IMR-90 (cell line): Measurements from ENCODE around the gene TMTC1. TPM values are rescaled to one million over a fixed set of nuclear protein-coding genes. Genes with fewer than 3 reads are reported as not detected.

ENCODE experiments used
- ATAC-seq: fragments of 200-7000 bp; cut with Tn5 transposase; 2 replicates; pipeline ENCODE4 v1.9.1; 2020; ENCODE audit warnings: low read depth, mild to moderate bottlenecking, moderate library complexity
- BruUV-seq: library from RNA; stranded (reverse); fragments of 400-500 nt; replicated peaks from 2 replicates; lab custom pipeline; 2021; lab: Mats Ljungman, UMichigan
- CTCF ChIA-PET: fragments of 300-600 bp; formaldehyde crosslinking; extraction: SDS; loops from one replicate; lab custom pipeline; 2021; ENCODE audit warnings: antibody characterized with exemption; lab: Yijun Ruan, JAX
- POLR2A ChIA-PET: fragments of 300-600 bp; sonication (Branson Sonifier 250); formaldehyde crosslinking; loops from one replicate; lab custom pipeline; 2022; ENCODE audit warnings: antibody characterized with exemption; ENCODE audit not compliant: unreplicated experiment; lab: Charles Lee
- DNase-seq: peaks from one replicate; pipeline ENCODE4 v3.0.0; 2013
- H2AFZ ChIP-seq: replicated peaks from 2 replicates; pipeline ENCODE3; 2013; ENCODE audit warnings: low read length, mild to moderate bottlenecking; ENCODE audit not compliant: poor library complexity
- H2AK5ac ChIP-seq: 2 replicates; pipeline ENCODE4 v1.6.1; 2013; ENCODE audit warnings: low read depth, low read length, inconsistent platforms
- H2AK9ac ChIP-seq: replicated peaks from 2 replicates; pipeline ENCODE3; 2013; ENCODE audit warnings: mild to moderate bottlenecking, low read depth, low read length, moderate library complexity; ENCODE audit not compliant: poor library complexity
- H2BK120ac ChIP-seq: 2 replicates; pipeline ENCODE4 v1.6.1; 2013; ENCODE audit warnings: low read depth, low read length, inconsistent platforms
- H2BK15ac ChIP-seq: 3 replicates; pipeline ENCODE4 v1.6.1; 2013; ENCODE audit warnings: low read depth, low read length, inconsistent platforms
- H2BK20ac ChIP-seq: 2 replicates; pipeline ENCODE4 v1.6.1; 2013; ENCODE audit warnings: low read depth, mild to moderate bottlenecking, inconsistent platforms, low read length, moderate library complexity
- H2BK5ac ChIP-seq: 2 replicates; pipeline ENCODE4 v1.6.1; 2013; ENCODE audit warnings: mild to moderate bottlenecking, low read depth, low read length, inconsistent platforms; ENCODE audit not compliant: poor library complexity, severe bottlenecking
- H3K14ac ChIP-seq: replicated peaks from 2 replicates; pipeline ENCODE4 v1.6.1; 2013; ENCODE audit warnings: low read depth, low read length, inconsistent platforms
- H3K18ac ChIP-seq: 2 replicates; pipeline ENCODE4 v1.6.1; 2013; ENCODE audit warnings: low read depth, low read length, control low read depth
- H3K23ac ChIP-seq: 2 replicates; pipeline ENCODE4 v1.6.1; 2013; ENCODE audit warnings: low read depth, low read length, inconsistent platforms
- H3K27ac ChIP-seq: 2 replicates; pipeline ENCODE4 v1.5.1; 2013; ENCODE audit warnings: mild to moderate bottlenecking, control low read depth, low read length; ENCODE audit not compliant: insufficient read depth
- H3K27me3 ChIP-seq: 2 replicates; pipeline ENCODE4 v1.6.1; 2013; ENCODE audit warnings: low read length; ENCODE audit not compliant: control insufficient read depth, insufficient read depth
- H3K36me3 ChIP-seq: 2 replicates; pipeline ENCODE4 v1.6.1; 2013; ENCODE audit warnings: low read length, mixed read lengths; ENCODE audit not compliant: control insufficient read depth, insufficient read depth
- H3K4ac ChIP-seq: 2 replicates; pipeline ENCODE4 v1.6.1; 2013; ENCODE audit warnings: low read depth, low read length, inconsistent platforms
- H3K4me1 ChIP-seq: 2 replicates; pipeline ENCODE4 v1.6.1; 2013; ENCODE audit warnings: low read length, mixed read lengths; ENCODE audit not compliant: control insufficient read depth, insufficient read depth
- H3K4me2 ChIP-seq: 2 replicates; pipeline ENCODE4 v1.6.1; 2013; ENCODE audit warnings: low read depth, mild to moderate bottlenecking, control low read depth, low read length, moderate library complexity
- H3K4me3 ChIP-seq: 2 replicates; pipeline ENCODE4 v1.5.1; 2013; ENCODE audit warnings: low read depth, mild to moderate bottlenecking, control low read depth, low read length, moderate library complexity; ENCODE audit not compliant: insufficient read depth
- H3K56ac ChIP-seq: 2 replicates; pipeline ENCODE4 v1.6.1; 2013; ENCODE audit warnings: low read length, inconsistent platforms; ENCODE audit not compliant: insufficient read depth; ENCODE audit errors: extremely low read depth
- H3K79me1 ChIP-seq, 2 experiments: 2 replicates each; pipeline ENCODE4 v1.6.1; 2013; ENCODE audit warnings: low read length in 2 of 2, inconsistent platforms in 1 of 2, low read depth in 1 of 2
- H3K9ac ChIP-seq: 2 replicates; pipeline ENCODE4 v1.6.1; 2013; ENCODE audit warnings: low read depth, low read length, control low read depth
- H3K9me1 ChIP-seq: 2 replicates; pipeline ENCODE4 v1.6.1; 2013; ENCODE audit warnings: low read length, inconsistent platforms; ENCODE audit not compliant: insufficient read depth
- H3K9me3 ChIP-seq: 2 replicates; pipeline ENCODE4 v1.6.1; 2013; ENCODE audit warnings: low read length; ENCODE audit not compliant: control insufficient read depth, insufficient read depth
- H4K20me1 ChIP-seq: 2 replicates; pipeline ENCODE4 v1.6.1; 2013; ENCODE audit warnings: low read length, inconsistent platforms; ENCODE audit not compliant: insufficient read depth
- H4K5ac ChIP-seq: 2 replicates; pipeline ENCODE4 v1.6.1; 2013; ENCODE audit warnings: mild to moderate bottlenecking, low read depth, low read length, control low read depth
- H4K8ac ChIP-seq, 2 experiments: 2 replicates each; pipeline ENCODE4 v1.6.1; 2013; ENCODE audit warnings: low read depth in 2 of 2, low read length in 2 of 2, control low read depth in 1 of 2, inconsistent platforms in 1 of 2
- H4K91ac ChIP-seq: 2 replicates; pipeline ENCODE4 v1.6.1; 2013; ENCODE audit warnings: low read depth, low read length, inconsistent platforms; ENCODE audit not compliant: insufficient read depth
- BHLHE40 ChIP-seq: fragments of 150-350 bp; IDR thresholded peaks from 2 replicates; pipeline ENCODE4 v1.6.1; 2016; ENCODE audit warnings: mild to moderate bottlenecking, low read depth, low read length
- CEBPB ChIP-seq: IDR thresholded peaks from 2 replicates; pipeline ENCODE4 v1.6.1; 2012; ENCODE audit warnings: low read depth, low read length, improper control_type of control experiment
- CHD1 ChIP-seq: IDR thresholded peaks from 2 replicates; pipeline ENCODE4 v1.6.1; 2012; ENCODE audit warnings: low read depth, low read length, improper control_type of control experiment
- FOS ChIP-seq: fragments of 150-350 bp; IDR thresholded peaks from 2 replicates; pipeline ENCODE4 v1.6.1; 2016; ENCODE audit warnings: low read depth, low read length
- NFE2L2 ChIP-seq: fragments of 150-350 bp; IDR thresholded peaks from 2 replicates; pipeline ENCODE4 v1.6.1; 2016; ENCODE audit warnings: low read depth, mild to moderate bottlenecking, low read length
- POLR2A ChIP-seq: IDR thresholded peaks from 2 replicates; pipeline ENCODE4 v1.6.1; 2012; ENCODE audit warnings: mild to moderate bottlenecking, low read depth, low read length
- RAD21 ChIP-seq: IDR thresholded peaks from 2 replicates; pipeline ENCODE4 v1.6.1; 2012; ENCODE audit warnings: low read length, improper control_type of control experiment
- RCOR1 ChIP-seq: IDR thresholded peaks from 2 replicates; pipeline ENCODE4 v1.6.1; 2012; ENCODE audit warnings: mild to moderate bottlenecking, low read length, improper control_type of control experiment; ENCODE audit not compliant: insufficient replicate concordance
- RFX5 ChIP-seq: IDR thresholded peaks from 2 replicates; pipeline ENCODE4 v1.8.0; 2012; ENCODE audit warnings: low read depth, mild to moderate bottlenecking, low read length, moderate library complexity
- SMC3 ChIP-seq: fragments of 150-350 bp; IDR thresholded peaks from 2 replicates; pipeline ENCODE4 v1.6.1; 2016; ENCODE audit warnings: low read depth, mild to moderate bottlenecking, antibody characterized with exemption, low read length, moderate library complexity
- WGBS, 2 experiments: methylation state at CpG; one replicate each; pipeline versions ENCODE4 v1.1.5 to v1.1.7; 2013; ENCODE audit warnings: missing lambda C conversion rate in 2 of 2; ENCODE audit not compliant: insufficient read length in 1 of 2; ENCODE audit errors: extremely low coverage in 2 of 2; 5-methylcytosine and 5-hydroxymethylcytosine counted together
- dilution Hi-C: fragments of 300-500 bp; cut with HindIII; formaldehyde crosslinking; loops from one replicate; pipeline ENCODE4 v1.14.3; 2018; ENCODE audit warnings: low sequenced_read_pairs; ENCODE audit not compliant: unreplicated experiment
- in situ Hi-C: fragments of 300-500 bp; cut with MboI; formaldehyde crosslinking; loops from 3 replicates; pipeline ENCODE4 v1.14.3; 2019; ENCODE audit warnings: low sequenced_read_pairs, inconsistent platforms, mixed read lengths
- intact Hi-C: fragments of 100-400 bp; cut with micrococcal nuclease; formaldehyde crosslinking; loops from 2 replicates; pipeline ENCODE4 v1.10.0; 2022
- polyA plus RNA-seq, 3 experiments: library from polyadenylated mRNA; depleted of rRNA; stranded (reverse); fragments of >200 nt; gene quantifications; 2 replicates each; pipeline ENCODE4 v1.2.3, GENCODE V29; 2012; ENCODE audit warnings: low replicate concordance in 1 of 3
- total RNA-seq: library from RNA; depleted of rRNA; stranded (reverse); fragments of >200 nt; gene quantifications from 2 replicates; pipeline ENCODE4 v1.2.3, GENCODE V29; 2012
- TF ChIP-seq, protein P1 (sequence below): fragments of 150-350 bp; IDR thresholded peaks from 2 replicates; pipeline ENCODE4 v1.6.1; 2017; ENCODE audit warnings: mild to moderate bottlenecking, antibody characterized with exemption, low read length, low read depth
- TF ChIP-seq, protein P2 (sequence below): fragments of 150-350 bp; IDR thresholded peaks from 2 replicates; pipeline ENCODE4 v1.6.1; 2016; ENCODE audit warnings: low read depth, mild to moderate bottlenecking, low read length, moderate library complexity, borderline replicate concordance

Gene TMTC1
- total and polyA plus RNA-seq, 2 of the 4 experiments (the other 2 are of a cell fraction), result 12.5 to 36.4 TPM

DNA sequence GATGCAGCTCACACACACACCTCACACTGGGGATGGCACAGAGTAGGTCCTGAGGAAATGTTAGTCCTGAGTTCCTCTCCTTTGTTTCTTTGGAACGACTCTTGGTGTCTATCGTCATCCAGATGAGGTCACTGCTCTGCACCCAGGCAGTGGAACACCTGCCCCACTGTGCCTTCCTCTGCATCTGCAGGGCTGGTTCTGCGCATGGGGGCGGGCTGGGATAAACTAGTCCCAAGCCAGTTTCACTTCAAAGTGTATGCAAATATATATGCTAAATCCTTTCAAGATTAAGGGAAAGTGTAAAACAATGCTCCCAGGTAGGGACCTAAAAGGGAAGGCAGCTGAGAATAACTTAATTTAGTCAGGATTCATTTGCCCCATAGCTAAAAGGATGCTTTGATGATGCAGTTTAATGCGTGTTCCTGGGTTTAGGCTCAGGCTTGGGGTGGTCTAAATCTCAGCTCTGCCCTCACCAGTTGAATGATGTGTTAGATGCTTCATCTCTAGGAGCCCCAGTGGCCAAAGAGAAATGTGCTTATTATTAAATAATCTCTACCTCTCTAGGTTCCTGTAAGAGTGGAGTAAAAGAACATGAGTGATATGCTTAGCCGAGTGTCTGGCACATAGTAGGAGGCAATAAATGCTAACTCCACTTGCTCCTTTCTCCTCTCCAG is 239.2 kb downstream of the TMTC1 start (continued):
- no peak for TF ChIP-seq POLR2A

DNA sequence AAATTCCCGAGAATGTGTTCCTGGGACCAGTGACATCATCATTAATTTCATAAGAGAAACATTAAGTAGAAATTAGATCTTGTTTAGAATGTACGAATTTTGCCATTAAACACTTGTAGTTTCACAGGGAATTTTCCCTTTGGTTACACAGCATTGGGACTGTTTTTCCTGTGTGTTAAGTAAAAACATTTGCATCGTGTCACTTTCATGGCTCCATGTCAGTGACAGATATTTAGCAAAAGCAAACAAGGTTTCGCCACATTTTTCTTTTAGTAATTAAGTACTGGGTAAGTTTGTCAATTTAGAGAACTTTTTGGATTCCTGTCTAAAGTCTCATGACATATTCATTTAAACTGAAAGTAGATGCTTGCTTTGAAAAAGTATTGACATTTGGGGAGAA is 240.7 kb downstream of the TMTC1 start:
- H3K79me1 ChIP-seq, result peaks cover 0 to 30% of the 10 kb centered on the region in 2 experiments; a peak in 2 of 4 replicates
- H3K4me2 ChIP-seq, result 0 out of 2 replicates have a peak overlapping the region, but pooled peaks have one; percentile 6
- H3K4ac ChIP-seq, result peak overlapping the region; percentile 24; the same call in 1 of the 2 replicates
- no peak overlapping the region for H4K5ac ChIP-seq
- H3K27ac ChIP-seq, result no peak overlapping the region
- WGBS, 2 experiments, result no CpG with 5 or more reads among the region's 4 CpGs
- CTCF ChIA-PET, result interaction anchor here (0.6 kb wide), 1 partner anchor 131 kb away, joined by 5 read pairs; no protein-coding TSS in a partner anchor
- ATAC-seq, result no peak
- 0 out of 2 replicates have a peak overlapping the region, but pooled peaks have one; percentile 40 for H3K14ac ChIP-seq
- H3K23ac ChIP-seq, result peak overlapping the region; percentile 4; the same call in 1 of the 2 replicates
- peaks cover 13% of the 10 kb centered on the region for H3K9me1 ChIP-seq
- no peak for DNase-seq
- POLR2A ChIA-PET, result no interaction called here
- in situ Hi-C loops, result loop anchor here (10.0 kb wide), 1 partner anchor 242 kb away; the partner anchor contains the start of gene TMTC1
- H2BK20ac ChIP-seq, result peak overlapping the region; percentile 58; the same call in 1 of the 2 replicates
- H3K56ac ChIP-seq, result peak overlapping the region; percentile 22; the same call in 1 of the 2 replicates
- H3K27me3 ChIP-seq, result no peaks in the 10 kb centered on the region
- intact Hi-C loops, result no loop called here
- no peak overlapping the region for H3K9ac ChIP-seq
- H2AK5ac ChIP-seq, result no peak overlapping the region; the same call in 1 of the 2 replicates
- H3K36me3 ChIP-seq, result no peaks in the 10 kb centered on the region
- H2AFZ ChIP-seq, result no peak overlapping the region
- H3K18ac ChIP-seq, result peak overlapping the region; percentile 65; the same call in 1 of the 2 replicates
- H3K9me3 ChIP-seq, result no peaks in the 10 kb centered on the region
- no peak overlapping the region for H2AK9ac ChIP-seq
- no peak overlapping the region for H3K4me3 ChIP-seq
- no TSS peak for BruUV-seq
- peaks cover 16% of the 10 kb centered on the region for H3K4me1 ChIP-seq
- no peaks in the 10 kb centered on the region for H4K20me1 ChIP-seq
- dilution Hi-C loops, result no loop called here
- H2BK5ac ChIP-seq, result no peak overlapping the region
- H4K8ac ChIP-seq, result peak overlapping the region in 1 of 2 experiments; percentile 48; a peak in 1 of 4 replicates
- H4K91ac ChIP-seq, result no peak overlapping the region; the same call in 1 of the 2 replicates
- peak overlapping the region; percentile 79 for H2BK120ac ChIP-seq
- H2BK15ac ChIP-seq, result no peak overlapping the region
- TF ChIP-seq BHLHE40 (no peak), FOS (no peak), CEBPB (no peak), RCOR1 (no peak), RFX5 (no peak), NFE2L2 (no peak), SMC3 (no peak), CHD1 (no peak), RAD21 (no peak), POLR2A (no peak)
- TF ChIP-seq, protein P1, sequence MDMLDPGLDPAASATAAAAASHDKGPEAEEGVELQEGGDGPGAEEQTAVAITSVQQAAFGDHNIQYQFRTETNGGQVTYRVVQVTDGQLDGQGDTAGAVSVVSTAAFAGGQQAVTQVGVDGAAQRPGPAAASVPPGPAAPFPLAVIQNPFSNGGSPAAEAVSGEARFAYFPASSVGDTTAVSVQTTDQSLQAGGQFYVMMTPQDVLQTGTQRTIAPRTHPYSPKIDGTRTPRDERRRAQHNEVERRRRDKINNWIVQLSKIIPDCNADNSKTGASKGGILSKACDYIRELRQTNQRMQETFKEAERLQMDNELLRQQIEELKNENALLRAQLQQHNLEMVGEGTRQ, result no peak
- TF ChIP-seq, protein P2, sequence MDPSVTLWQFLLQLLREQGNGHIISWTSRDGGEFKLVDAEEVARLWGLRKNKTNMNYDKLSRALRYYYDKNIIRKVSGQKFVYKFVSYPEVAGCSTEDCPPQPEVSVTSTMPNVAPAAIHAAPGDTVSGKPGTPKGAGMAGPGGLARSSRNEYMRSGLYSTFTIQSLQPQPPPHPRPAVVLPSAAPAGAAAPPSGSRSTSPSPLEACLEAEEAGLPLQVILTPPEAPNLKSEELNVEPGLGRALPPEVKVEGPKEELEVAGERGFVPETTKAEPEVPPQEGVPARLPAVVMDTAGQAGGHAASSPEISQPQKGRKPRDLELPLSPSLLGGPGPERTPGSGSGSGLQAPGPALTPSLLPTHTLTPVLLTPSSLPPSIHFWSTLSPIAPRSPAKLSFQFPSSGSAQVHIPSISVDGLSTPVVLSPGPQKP, result no peak
